Hepatocyte (in vitro differentiated cells): ENCODE measurements around the gene ZNF835. TPM values are rescaled to one million over a fixed set of nuclear protein-coding genes. Genes with fewer than 3 reads are reported as not detected.

ENCODE experiments used
- DNase-seq: peaks from one replicate; pipeline ENCODE4 v3.0.0-alpha.2; 2016; ENCODE audit warnings: low spot score
- H2AFZ ChIP-seq: fragments of 200-600 bp; sonication (generic); 2 replicates; pipeline ENCODE4 v1.6.0; 2016; ENCODE audit warnings: antibody characterized with exemption, mild to moderate bottlenecking
- H3K27ac ChIP-seq: fragments of 200-600 bp; sonication (generic); 2 replicates; pipeline ENCODE4 v1.5.1; 2016; ENCODE audit warnings: mild to moderate bottlenecking
- H3K27me3 ChIP-seq: fragments of 200-600 bp; sonication (generic); 2 replicates; pipeline ENCODE4 v1.6.1; 2016
- H3K36me3 ChIP-seq: fragments of 200-600 bp; sonication (generic); replicated peaks from 2 replicates; pipeline ENCODE4 v1.5.1; 2016; ENCODE audit warnings: low read depth; ENCODE audit not compliant: insufficient read depth
- H3K4me1 ChIP-seq: fragments of 200-600 bp; sonication (generic); 2 replicates; pipeline ENCODE4 v1.5.1; 2016; ENCODE audit warnings: mild to moderate bottlenecking, moderate library complexity; ENCODE audit not compliant: insufficient read depth
- H3K4me2 ChIP-seq: fragments of 200-600 bp; sonication (generic); 2 replicates; pipeline ENCODE4 v1.6.0; 2016
- H3K4me3 ChIP-seq: fragments of 200-600 bp; sonication (generic); 2 replicates; pipeline ENCODE4 v1.5.1; 2016; ENCODE audit warnings: mild to moderate bottlenecking
- H3K79me2 ChIP-seq: fragments of 200-600 bp; sonication (generic); 2 replicates; pipeline ENCODE4 v1.6.0; 2017; ENCODE audit warnings: mild to moderate bottlenecking
- H3K9me2 ChIP-seq: fragments of 200-600 bp; sonication (generic); replicated peaks from 2 replicates; pipeline ENCODE4 v1.6.0; 2017; ENCODE audit warnings: mild to moderate bottlenecking; ENCODE audit not compliant: insufficient read depth
- H3K9me3 ChIP-seq: fragments of 200-600 bp; sonication (generic); 2 replicates; pipeline ENCODE4 v1.5.1; 2016; ENCODE audit warnings: low read depth, mild to moderate bottlenecking
- H4K20me1 ChIP-seq: fragments of 200-600 bp; sonication (generic); 2 replicates; pipeline ENCODE4 v1.6.0; 2016; ENCODE audit warnings: mild to moderate bottlenecking; ENCODE audit not compliant: insufficient read depth, poor library complexity, severe bottlenecking
- EZH2 ChIP-seq: fragments of 200-600 bp; sonication (generic); IDR thresholded peaks from 2 replicates; pipeline ENCODE4 v1.6.1; 2016; ENCODE audit warnings: antibody characterized with exemption, mild to moderate bottlenecking, borderline replicate concordance
- EZH2phosphoT487 ChIP-seq: fragments of 200-600 bp; sonication (generic); IDR thresholded peaks from one replicate; pipeline ENCODE4 v1.6.1; 2018; ENCODE audit warnings: antibody characterized with exemption, mild to moderate bottlenecking, low read depth, moderate library complexity; ENCODE audit not compliant: unreplicated experiment, severe bottlenecking
- WGBS: methylation state at CpG from one replicate; pipeline ENCODE4 v1.1.6; 2016; ENCODE audit warnings: low lambda C conversion rate; ENCODE audit errors: missing lambda C conversion rate; 5-methylcytosine and 5-hydroxymethylcytosine counted together
- polyA plus RNA-seq: library from polyadenylated mRNA; unstranded; fragments of >200 nt; fragmentation: Nextera tagmentation; extraction: Ambion mirVana; gene quantifications from 2 replicates; pipeline ENCODE4 v1.2.1, GENCODE V29; 2016
- total RNA-seq: library from RNA; depleted of rRNA; stranded (reverse); fragments of >200 nt; gene quantifications from 2 replicates; pipeline ENCODE4 v1.2.3, GENCODE V29; 2014
- TF ChIP-seq, protein P1 (sequence below): fragments of 200-600 bp; sonication (generic); IDR thresholded peaks from 2 replicates; pipeline ENCODE4 v1.5.1; 2016; ENCODE audit warnings: antibody characterized with exemption, mild to moderate bottlenecking; ENCODE audit not compliant: poor library complexity

Gene ZNF835
- total and polyA plus RNA-seq, 2 experiments from 2014 or later, result not detected

DNA sequence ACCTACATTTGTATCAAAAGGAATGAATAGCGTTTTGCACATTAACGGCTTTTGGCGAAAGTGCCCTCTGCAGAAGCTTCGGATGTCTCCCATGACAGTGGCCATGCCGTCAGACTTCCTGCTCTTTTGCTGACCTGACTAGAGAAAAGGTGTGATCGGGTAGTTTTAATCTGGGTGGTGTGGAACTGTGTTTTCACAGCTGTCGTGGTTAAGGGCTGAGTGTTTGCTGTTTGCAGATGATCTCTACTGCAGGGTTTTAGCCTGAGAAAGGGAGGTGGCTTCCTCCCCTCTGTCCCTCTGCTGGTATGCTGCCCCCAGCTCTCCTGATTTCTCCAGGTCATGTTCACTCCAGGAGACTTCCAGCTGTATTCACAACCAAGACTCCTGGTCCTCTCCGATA is 54.0 kb downstream of the ZNF835 start:
- WGBS, result 98% methylated on average over 8 of the region's 8 CpGs
- DNase-seq, result no peak
- Histone ChIP-seq H3K79me2 (peaks cover 9% of the 10 kb centered on the region), H3K9me3 (peaks cover 6% of the 10 kb centered on the region), H3K4me1 (no peaks in the 10 kb centered on the region), H4K20me1 (no peaks in the 10 kb centered on the region), H3K9me2 (no peaks in the 10 kb centered on the region), H2AFZ (no peak overlapping the region), H3K36me3 (peaks cover 12% of the 10 kb centered on the region), H3K27ac (no peak overlapping the region), H3K4me2 (no peak overlapping the region), H3K4me3 (no peak overlapping the region), H3K27me3 (no peaks in the 10 kb centered on the region)
- no peak for TF ChIP-seq EZH2
- TF ChIP-seq, protein P1, sequence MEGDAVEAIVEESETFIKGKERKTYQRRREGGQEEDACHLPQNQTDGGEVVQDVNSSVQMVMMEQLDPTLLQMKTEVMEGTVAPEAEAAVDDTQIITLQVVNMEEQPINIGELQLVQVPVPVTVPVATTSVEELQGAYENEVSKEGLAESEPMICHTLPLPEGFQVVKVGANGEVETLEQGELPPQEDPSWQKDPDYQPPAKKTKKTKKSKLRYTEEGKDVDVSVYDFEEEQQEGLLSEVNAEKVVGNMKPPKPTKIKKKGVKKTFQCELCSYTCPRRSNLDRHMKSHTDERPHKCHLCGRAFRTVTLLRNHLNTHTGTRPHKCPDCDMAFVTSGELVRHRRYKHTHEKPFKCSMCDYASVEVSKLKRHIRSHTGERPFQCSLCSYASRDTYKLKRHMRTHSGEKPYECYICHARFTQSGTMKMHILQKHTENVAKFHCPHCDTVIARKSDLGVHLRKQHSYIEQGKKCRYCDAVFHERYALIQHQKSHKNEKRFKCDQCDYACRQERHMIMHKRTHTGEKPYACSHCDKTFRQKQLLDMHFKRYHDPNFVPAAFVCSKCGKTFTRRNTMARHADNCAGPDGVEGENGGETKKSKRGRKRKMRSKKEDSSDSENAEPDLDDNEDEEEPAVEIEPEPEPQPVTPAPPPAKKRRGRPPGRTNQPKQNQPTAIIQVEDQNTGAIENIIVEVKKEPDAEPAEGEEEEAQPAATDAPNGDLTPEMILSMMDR, result no peak
- TF ChIP-seq EZH2phosphoT487, result no peak

DNA sequence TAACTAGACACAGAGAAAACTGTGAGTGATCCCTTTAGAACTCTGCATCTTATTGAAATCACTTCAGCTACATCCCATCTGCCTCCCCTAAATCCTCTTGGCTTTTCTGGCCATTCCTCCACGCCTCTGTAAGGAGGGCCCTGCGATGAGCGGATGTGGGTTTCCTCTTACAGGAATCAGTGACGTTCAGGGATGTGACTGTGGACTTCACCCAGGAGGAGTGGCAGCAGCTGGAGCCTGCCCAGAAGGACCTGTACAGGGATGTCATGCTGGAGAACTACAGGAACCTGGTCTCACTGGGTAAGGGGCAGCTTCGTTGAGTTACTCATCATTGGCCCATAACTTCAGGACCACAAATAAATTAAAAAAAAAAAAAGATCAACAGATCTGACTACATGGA is 57.9 kb downstream of the ZNF835 start:
- no peaks in the 10 kb centered on the region for H3K4me1 ChIP-seq
- no peak for DNase-seq
- WGBS, result 99% methylated on average over 5 of the region's 5 CpGs
- no peak overlapping the region for H3K4me2 ChIP-seq
- H4K20me1 ChIP-seq, result no peaks in the 10 kb centered on the region
- H3K36me3 ChIP-seq, result peaks cover 12% of the 10 kb centered on the region
- TF ChIP-seq EZH2phosphoT487 (no peak), EZH2 (no peak)
- TF ChIP-seq, protein P1, result no peak
- H3K4me3 ChIP-seq, result no peak overlapping the region
- no peak overlapping the region for H3K27ac ChIP-seq
- H3K79me2 ChIP-seq, result peaks cover 29% of the 10 kb centered on the region
- no peak overlapping the region for H2AFZ ChIP-seq
- H3K9me3 ChIP-seq, result peaks cover 30% of the 10 kb centered on the region
- H3K27me3 ChIP-seq, result no peaks in the 10 kb centered on the region
- no peaks in the 10 kb centered on the region for H3K9me2 ChIP-seq

DNA sequence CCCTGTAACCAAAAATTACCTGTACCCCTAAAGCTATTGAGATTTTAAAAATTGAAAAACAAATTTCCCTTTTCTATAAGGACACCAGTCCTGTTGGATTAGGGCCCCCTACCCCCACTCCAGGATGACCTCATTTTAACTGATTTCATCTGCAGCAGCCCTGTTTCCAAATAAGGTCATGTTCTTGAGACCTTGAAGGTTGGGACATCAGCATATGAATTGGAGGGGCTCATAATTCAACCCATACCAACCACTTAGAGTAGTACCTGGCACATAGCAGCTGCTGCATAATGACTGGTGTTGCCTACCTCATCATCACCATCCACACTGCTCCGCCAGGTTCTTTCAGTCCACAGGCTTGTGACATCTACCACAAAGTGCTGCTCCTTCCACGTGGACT is 58.8 kb downstream of the ZNF835 start:
- Histone ChIP-seq H3K4me1 (no peaks in the 10 kb centered on the region), H3K79me2 (peaks cover 29% of the 10 kb centered on the region)
- 95% methylated on average over 2 of the region's 2 CpGs for WGBS

More for the DNA sequence above, 58.8 kb downstream of the ZNF835 start:
- Histone ChIP-seq H3K4me2 (no peak overlapping the region), H3K4me3 (no peak overlapping the region), H2AFZ (no peak overlapping the region), H3K9me3 (peaks cover 30% of the 10 kb centered on the region), H3K36me3 (peaks cover 12% of the 10 kb centered on the region), H3K9me2 (no peaks in the 10 kb centered on the region), H3K27me3 (no peaks in the 10 kb centered on the region), H3K27ac (no peak overlapping the region), H4K20me1 (no peaks in the 10 kb centered on the region)
- TF ChIP-seq EZH2 (no peak), EZH2phosphoT487 (no peak)
- TF ChIP-seq, protein P1, result no peak
- DNase-seq, result no peak

Other genes starting within 250 kb of the ZNF835 start
- 3.4 and 4.4 TPM in 2 replicates for gene ZNF667, start 194.4 kb downstream of the ZNF835 start, total RNA-seq
- 2.4 and 2.7 TPM in 2 replicates for gene ZNF667, start 194.4 kb downstream of the ZNF835 start, polyA plus RNA-seq
- 1.8 and 2.1 TPM in 2 replicates for gene ZNF471, start 163.9 kb downstream of the ZNF835 start, total RNA-seq
- gene ZNF471, start 163.9 kb downstream of the ZNF835 start, polyA plus RNA-seq, result 1.7 and 2.5 TPM in 2 replicates
- 4.7 and 5.7 TPM in 2 replicates for gene ZFP28, start 132.8 kb downstream of the ZNF835 start, total RNA-seq
- 3.5 and 4.1 TPM in 2 replicates for gene ZFP28, start 132.8 kb downstream of the ZNF835 start, polyA plus RNA-seq
- 2.5 and 4.9 TPM in 2 replicates for gene ZNF470, start 104.3 kb downstream of the ZNF835 start, total RNA-seq
- 1.7 and 1.8 TPM in 2 replicates for gene ZNF470, start 104.3 kb downstream of the ZNF835 start, polyA plus RNA-seq
- 5.2 and 9.5 TPM in 2 replicates for gene ZNF71, start 76.5 kb downstream of the ZNF835 start, total RNA-seq
- gene ZNF71, start 76.5 kb downstream of the ZNF835 start, polyA plus RNA-seq, result 5.8 and 9.2 TPM in 2 replicates
- gene SMIM17, start 28.6 kb downstream of the ZNF835 start, total RNA-seq, result not detected in 2 replicates
- 0.45 and 0.47 TPM in 2 replicates for gene SMIM17, start 28.6 kb downstream of the ZNF835 start, polyA plus RNA-seq
- not detected in 2 replicates for gene PEG3, start 169.0 kb upstream of the ZNF835 start, total RNA-seq
- gene PEG3, start 169.0 kb upstream of the ZNF835 start, polyA plus RNA-seq, result not detected in 2 replicates
- not detected in 2 replicates for gene ZIM2, start 169.0 kb upstream of the ZNF835 start, total RNA-seq
- gene ZIM2, start 169.0 kb upstream of the ZNF835 start, polyA plus RNA-seq, result not detected in 2 replicates